GM10248 (cell line): Measurements from ENCODE around the gene MIR17HG.

Experiments used
- CTCF ChIA-PET: fragments of 300-600 bp; sonication (Branson Sonifier 250); formaldehyde crosslinking; extraction: SDS; loops from one replicate; lab custom pipeline; 2021; ENCODE audit warnings: antibody characterized with exemption; lab: Yijun Ruan, JAX
- POLR2A ChIA-PET: fragments of 350-650 bp; sonication (Branson Sonifier 250); formaldehyde crosslinking; extraction: SDS; loops from one replicate; lab custom pipeline; 2020; ENCODE audit warnings: antibody characterized with exemption; lab: Yijun Ruan, JAX
- DNase-seq: peaks from one replicate; pipeline ENCODE4 v3.0.0; 2012; ENCODE audit errors: extremely low spot score
- TF ChIP-seq, protein P1 (sequence below): IDR thresholded peaks from 2 replicates; pipeline ENCODE4 v1.5.1; 2012; ENCODE audit warnings: mild to moderate bottlenecking, low read depth; ENCODE audit errors: extremely low read depth, missing control alignments, control extremely low read depth

The MIR17HG gene

DNA sequence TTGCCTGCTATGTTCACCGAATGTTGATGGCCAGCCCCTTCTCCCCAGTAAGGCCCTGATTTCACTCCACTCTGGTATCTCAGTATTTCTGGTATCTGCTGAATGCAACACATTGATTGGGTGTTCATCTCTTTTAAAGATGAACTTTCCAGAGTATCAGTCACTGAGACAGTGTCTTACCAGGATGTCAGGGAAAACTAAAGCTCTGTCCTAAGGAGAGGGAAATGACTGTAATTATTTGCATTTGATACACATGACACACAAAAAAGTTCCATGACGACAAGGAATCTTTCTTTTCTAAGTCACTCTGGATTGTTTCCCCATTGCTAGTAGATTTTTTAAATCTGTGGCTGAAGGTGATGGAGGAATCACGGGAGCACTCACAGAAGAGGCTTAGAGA, 53.2 kb downstream of the MIR17HG start:
- POLR2A ChIA-PET = no interaction called here
- DNase-seq = no peak
- TF ChIP-seq, protein P1, sequence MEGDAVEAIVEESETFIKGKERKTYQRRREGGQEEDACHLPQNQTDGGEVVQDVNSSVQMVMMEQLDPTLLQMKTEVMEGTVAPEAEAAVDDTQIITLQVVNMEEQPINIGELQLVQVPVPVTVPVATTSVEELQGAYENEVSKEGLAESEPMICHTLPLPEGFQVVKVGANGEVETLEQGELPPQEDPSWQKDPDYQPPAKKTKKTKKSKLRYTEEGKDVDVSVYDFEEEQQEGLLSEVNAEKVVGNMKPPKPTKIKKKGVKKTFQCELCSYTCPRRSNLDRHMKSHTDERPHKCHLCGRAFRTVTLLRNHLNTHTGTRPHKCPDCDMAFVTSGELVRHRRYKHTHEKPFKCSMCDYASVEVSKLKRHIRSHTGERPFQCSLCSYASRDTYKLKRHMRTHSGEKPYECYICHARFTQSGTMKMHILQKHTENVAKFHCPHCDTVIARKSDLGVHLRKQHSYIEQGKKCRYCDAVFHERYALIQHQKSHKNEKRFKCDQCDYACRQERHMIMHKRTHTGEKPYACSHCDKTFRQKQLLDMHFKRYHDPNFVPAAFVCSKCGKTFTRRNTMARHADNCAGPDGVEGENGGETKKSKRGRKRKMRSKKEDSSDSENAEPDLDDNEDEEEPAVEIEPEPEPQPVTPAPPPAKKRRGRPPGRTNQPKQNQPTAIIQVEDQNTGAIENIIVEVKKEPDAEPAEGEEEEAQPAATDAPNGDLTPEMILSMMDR = no peak
- CTCF ChIA-PET = interaction anchor here (1.0 to 3.6 kb wide), 2 partner anchors 8 to 12 kb away, joined by 3 to 11 read pairs; no protein-coding TSS in a partner anchor

DNA sequence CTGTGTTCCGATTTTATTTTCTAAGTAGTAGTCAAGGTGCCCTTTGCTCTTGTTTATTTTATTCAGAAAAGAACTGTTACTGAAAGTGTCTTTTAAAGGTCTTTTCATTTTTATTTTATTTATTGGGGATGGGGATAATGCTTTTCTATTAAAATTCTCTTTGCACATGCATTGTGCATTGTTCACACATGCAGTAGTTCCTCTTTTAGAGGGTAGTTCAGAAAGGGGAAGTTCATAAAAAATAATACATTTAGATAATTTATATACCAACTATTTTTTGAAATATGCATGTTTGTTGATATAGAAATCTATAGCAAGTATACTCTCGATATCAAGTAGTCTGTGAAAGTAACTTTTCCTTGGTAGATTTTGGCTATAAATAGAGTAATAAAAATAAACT, 54.4 kb downstream of the MIR17HG start:
- TF ChIP-seq, protein P1 = no peak
- ChIA-PET CTCF (no interaction called here), POLR2A (no interaction called here)
- DNase-seq = no peak
